Measurements from ENCODE around the gene SIK3. TPM values are rescaled to one million over a fixed set of nuclear protein-coding genes. Genes with fewer than 3 reads are reported as not detected.
A peak's percentile ranks its signal among the peaks of the same experiment; 100 is the strongest.

The SIK3 gene
- total RNA-seq, 1 experiment from 2014 or later, result 34.4 TPM

DNA sequence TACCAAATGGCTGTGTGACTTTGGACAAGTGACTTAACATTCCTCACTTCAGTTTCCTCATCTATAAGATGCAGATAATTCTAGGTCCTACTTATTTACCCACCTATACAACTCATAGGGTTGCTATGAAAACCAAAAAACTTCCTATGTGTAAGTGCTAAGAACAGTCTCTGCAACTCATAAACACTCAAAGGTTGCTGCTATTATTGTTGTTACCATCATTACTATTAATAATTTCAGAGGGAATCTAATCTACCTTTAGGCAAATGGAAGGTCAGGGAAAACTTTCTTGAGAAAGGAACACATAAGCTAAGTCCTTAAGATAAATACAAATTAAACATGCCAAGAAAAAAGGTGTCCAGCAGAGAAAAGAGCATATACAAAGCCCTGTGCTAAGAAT lies 40.5 kb downstream of the SIK3 start:
- POLR2A ChIA-PET, result no interaction called here
- no peak for TF ChIP-seq NFYB (CRISPR knock-in tag; conservative IDR thresholded peaks at IDR 0.05; ENCODE audit: low read depth)
- TF ChIP-seq ZNF423 (CRISPR knock-in tag; IDR thresholded peaks at IDR 0.05), result no peak
- TF ChIP-seq CREM (CRISPR knock-in tag; IDR thresholded peaks at IDR 0.05), result no peak
- no peak for TF ChIP-seq ATF6 (CRISPR knock-in tag; IDR thresholded peaks at IDR 0.05)
- TF ChIP-seq ESRRA (CRISPR knock-in tag; IDR thresholded peaks at IDR 0.05; ENCODE audit: borderline replicate concordance), result no peak
- TF ChIP-seq, protein P1, sequence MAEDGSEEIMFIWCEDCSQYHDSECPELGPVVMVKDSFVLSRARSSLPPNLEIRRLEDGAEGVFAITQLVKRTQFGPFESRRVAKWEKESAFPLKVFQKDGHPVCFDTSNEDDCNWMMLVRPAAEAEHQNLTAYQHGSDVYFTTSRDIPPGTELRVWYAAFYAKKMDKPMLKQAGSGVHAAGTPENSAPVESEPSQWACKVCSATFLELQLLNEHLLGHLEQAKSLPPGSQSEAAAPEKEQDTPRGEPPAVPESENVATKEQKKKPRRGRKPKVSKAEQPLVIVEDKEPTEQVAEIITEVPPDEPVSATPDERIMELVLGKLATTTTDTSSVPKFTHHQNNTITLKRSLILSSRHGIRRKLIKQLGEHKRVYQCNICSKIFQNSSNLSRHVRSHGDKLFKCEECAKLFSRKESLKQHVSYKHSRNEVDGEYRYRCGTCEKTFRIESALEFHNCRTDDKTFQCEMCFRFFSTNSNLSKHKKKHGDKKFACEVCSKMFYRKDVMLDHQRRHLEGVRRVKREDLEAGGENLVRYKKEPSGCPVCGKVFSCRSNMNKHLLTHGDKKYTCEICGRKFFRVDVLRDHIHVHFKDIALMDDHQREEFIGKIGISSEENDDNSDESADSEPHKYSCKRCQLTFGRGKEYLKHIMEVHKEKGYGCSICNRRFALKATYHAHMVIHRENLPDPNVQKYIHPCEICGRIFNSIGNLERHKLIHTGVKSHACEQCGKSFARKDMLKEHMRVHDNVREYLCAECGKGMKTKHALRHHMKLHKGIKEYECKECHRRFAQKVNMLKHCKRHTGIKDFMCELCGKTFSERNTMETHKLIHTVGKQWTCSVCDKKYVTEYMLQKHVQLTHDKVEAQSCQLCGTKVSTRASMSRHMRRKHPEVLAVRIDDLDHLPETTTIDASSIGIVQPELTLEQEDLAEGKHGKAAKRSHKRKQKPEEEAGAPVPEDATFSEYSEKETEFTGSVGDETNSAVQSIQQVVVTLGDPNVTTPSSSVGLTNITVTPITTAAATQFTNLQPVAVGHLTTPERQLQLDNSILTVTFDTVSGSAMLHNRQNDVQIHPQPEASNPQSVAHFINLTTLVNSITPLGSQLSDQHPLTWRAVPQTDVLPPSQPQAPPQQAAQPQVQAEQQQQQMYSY (CRISPR knock-in tag; IDR thresholded peaks at IDR 0.05), result no peak
- TF ChIP-seq HMGA2 (CRISPR knock-in tag; IDR thresholded peaks at IDR 0.05), result no peak
- no peak for TF ChIP-seq ZNF219 (CRISPR knock-in tag; IDR thresholded peaks at IDR 0.05; ENCODE audit: borderline replicate concordance)
- no peak for TF ChIP-seq ELF4 (CRISPR knock-in tag; IDR thresholded peaks at IDR 0.05; ENCODE audit: low read depth)
- TF ChIP-seq, protein P2, sequence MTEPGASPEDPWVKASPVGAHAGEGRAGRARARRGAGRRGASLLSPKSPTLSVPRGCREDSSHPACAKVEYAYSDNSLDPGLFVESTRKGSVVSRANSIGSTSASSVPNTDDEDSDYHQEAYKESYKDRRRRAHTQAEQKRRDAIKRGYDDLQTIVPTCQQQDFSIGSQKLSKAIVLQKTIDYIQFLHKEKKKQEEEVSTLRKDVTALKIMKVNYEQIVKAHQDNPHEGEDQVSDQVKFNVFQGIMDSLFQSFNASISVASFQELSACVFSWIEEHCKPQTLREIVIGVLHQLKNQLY (CRISPR knock-in tag; IDR thresholded peaks at IDR 0.05), result no peak
- TF ChIP-seq E2F5 (CRISPR knock-in tag; IDR thresholded peaks at IDR 0.05), result no peak
- TF ChIP-seq USF1 (CRISPR knock-in tag; IDR thresholded peaks at IDR 0.05), result no peak
- no peak for TF ChIP-seq MXD4 (CRISPR knock-in tag; IDR thresholded peaks at IDR 0.05; ENCODE audit: borderline replicate concordance)
- TF ChIP-seq OVOL2 (CRISPR knock-in tag; IDR thresholded peaks at IDR 0.05; ENCODE audit: borderline replicate concordance), result no peak
- H3K4me3 Mint-ChIP-seq, result no peak overlapping the region
- ATAC-seq (no peak), DNase-seq (ENCODE audit: low spot score) (no peak)
- H3K9me3 Mint-ChIP-seq, result no peaks in the 10 kb centered on the region
- H3K27me3 Mint-ChIP-seq (ENCODE audit: low read depth), result no peaks in the 10 kb centered on the region
- CTCF ChIA-PET, result no interaction called here
- no peaks in the 10 kb centered on the region for H3K36me3 Mint-ChIP-seq
- peak overlapping the region; percentile 20; the same call in 1 of the 2 replicates for H3K27ac Mint-ChIP-seq
- peaks cover 15% of the 10 kb centered on the region for H3K4me1 Mint-ChIP-seq

DNA sequence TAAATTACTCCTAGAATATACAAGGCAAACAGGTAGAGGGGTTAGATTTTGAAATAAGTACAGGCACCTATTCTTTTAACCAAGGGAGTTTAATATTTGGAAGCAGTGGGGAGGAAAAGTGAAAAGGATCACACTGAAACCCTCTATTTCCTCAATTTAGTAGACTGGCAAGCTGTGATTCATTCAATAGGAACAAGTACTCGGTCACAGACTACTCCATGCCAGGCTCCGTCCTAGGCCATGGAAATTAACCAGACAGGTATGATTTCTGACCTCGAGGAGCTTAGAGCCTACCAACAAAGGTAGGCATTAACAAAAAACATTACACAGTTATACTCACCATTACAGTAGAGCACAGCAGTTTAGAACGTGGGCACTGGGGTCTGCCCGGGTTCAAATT lies 40.9 kb downstream of the SIK3 start:
- TF ChIP-seq ZNF396 (CRISPR knock-in tag; IDR thresholded peaks at IDR 0.05; ENCODE audit: borderline replicate concordance) (no peak), ZSCAN18 (CRISPR knock-in tag; IDR thresholded peaks at IDR 0.05) (no peak), AFF4 (CRISPR knock-in tag; IDR thresholded peaks at IDR 0.05; ENCODE audit: borderline replicate concordance) (no peak), NR3C1 (CRISPR knock-in tag; conservative IDR thresholded peaks at IDR 0.05; ENCODE audit: low read depth) (no peak), TCF7 (CRISPR knock-in tag; IDR thresholded peaks at IDR 0.05; ENCODE audit: low read depth) (no peak)
- TF ChIP-seq, protein P3, sequence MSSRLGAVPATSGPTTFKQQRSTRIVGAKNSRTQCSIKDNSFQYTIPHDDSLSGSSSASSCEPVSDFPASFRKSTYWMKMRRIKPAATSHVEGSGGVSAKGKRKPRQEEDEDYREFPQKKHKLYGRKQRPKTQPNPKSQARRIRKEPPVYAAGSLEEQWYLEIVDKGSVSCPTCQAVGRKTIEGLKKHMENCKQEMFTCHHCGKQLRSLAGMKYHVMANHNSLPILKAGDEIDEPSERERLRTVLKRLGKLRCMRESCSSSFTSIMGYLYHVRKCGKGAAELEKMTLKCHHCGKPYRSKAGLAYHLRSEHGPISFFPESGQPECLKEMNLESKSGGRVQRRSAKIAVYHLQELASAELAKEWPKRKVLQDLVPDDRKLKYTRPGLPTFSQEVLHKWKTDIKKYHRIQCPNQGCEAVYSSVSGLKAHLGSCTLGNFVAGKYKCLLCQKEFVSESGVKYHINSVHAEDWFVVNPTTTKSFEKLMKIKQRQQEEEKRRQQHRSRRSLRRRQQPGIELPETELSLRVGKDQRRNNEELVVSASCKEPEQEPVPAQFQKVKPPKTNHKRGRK (CRISPR knock-in tag; IDR thresholded peaks at IDR 0.05; ENCODE audit: borderline replicate concordance), result no peak
- Mint-ChIP-seq H3K4me3 (no peak overlapping the region), H3K27ac (no peak overlapping the region), H3K4me1 (peaks cover 15% of the 10 kb centered on the region), H3K9me3 (no peaks in the 10 kb centered on the region), H3K36me3 (no peaks in the 10 kb centered on the region), H3K27me3 (ENCODE audit: low read depth) (no peaks in the 10 kb centered on the region)
- no peak for ATAC-seq
- ChIA-PET CTCF (no interaction called here), POLR2A (no interaction called here)
- no peak for DNase-seq (ENCODE audit: low spot score)

All from WTC11 (cell line).